Neural cell (in vitro differentiated cells): Measurements from ENCODE around the gene MICAL2. TPM values are rescaled to one million over a fixed set of nuclear protein-coding genes. Genes with fewer than 3 reads are reported as not detected.

ENCODE experiments used
- H2AFZ ChIP-seq: fragments of 200-600, 300-800 bp; sonication (generic), shearing (Covaris generic); 2 replicates; pipeline ENCODE4 v1.6.0; 2014; ENCODE audit warnings: low read depth, mild to moderate bottlenecking, antibody characterized with exemption, low read length, moderate library complexity
- H3F3A ChIP-seq: fragments of 200-600 bp; shearing (Covaris generic); 2 replicates; pipeline ENCODE4 v1.6.1; 2016; ENCODE audit warnings: mild to moderate bottlenecking, moderate library complexity, mixed read lengths, antibody characterized with exemption, low read length; ENCODE audit not compliant: insufficient read depth, poor library complexity, severe bottlenecking
- H3K27ac ChIP-seq: fragments of 200-600, 300-800 bp; sonication (generic), shearing (Covaris generic); 2 replicates; pipeline ENCODE4 v1.5.1; 2014; ENCODE audit warnings: mild to moderate bottlenecking, low read length, moderate library complexity
- H3K27me3 ChIP-seq: fragments of 300-800, 200-600 bp; sonication (generic), shearing (Covaris generic); 2 replicates; pipeline ENCODE4 v1.6.0; 2014; ENCODE audit warnings: mild to moderate bottlenecking, low read depth, low read length, moderate library complexity; ENCODE audit not compliant: insufficient read depth
- H3K36me3 ChIP-seq: fragments of 300-800, 200-600 bp; sonication (generic), shearing (Covaris generic); 2 replicates; pipeline ENCODE4 v1.5.1; 2014; ENCODE audit warnings: mild to moderate bottlenecking, antibody characterized with exemption, low read length, moderate library complexity; ENCODE audit not compliant: insufficient read depth
- H3K4me2 ChIP-seq: fragments of 300-800, 200-600 bp; sonication (generic), shearing (Covaris generic); 2 replicates; pipeline ENCODE4 v1.6.0; 2014; ENCODE audit warnings: mild to moderate bottlenecking, low read length
- H3K4me3 ChIP-seq: fragments of 300-800, 200-600 bp; sonication (generic), shearing (Covaris generic); 2 replicates; pipeline ENCODE4 v1.5.1; 2014; ENCODE audit warnings: mild to moderate bottlenecking, low read length, moderate library complexity
- H3K79me2 ChIP-seq: fragments of 200-600 bp; shearing (Covaris generic); replicated peaks from 2 replicates; pipeline ENCODE4 v1.6.0; 2014; ENCODE audit warnings: mild to moderate bottlenecking, low read length, moderate library complexity; ENCODE audit not compliant: insufficient read depth
- H3K9ac ChIP-seq: fragments of 300-800, 200-600 bp; sonication (generic), shearing (Covaris generic); 2 replicates; pipeline ENCODE4 v1.6.1; 2016; ENCODE audit warnings: mild to moderate bottlenecking, low read length, mixed read lengths
- H3K9me2 ChIP-seq: fragments of 200-600 bp; shearing (Covaris generic); 2 replicates; pipeline ENCODE4 v1.6.1; 2016; ENCODE audit warnings: mild to moderate bottlenecking, low read length, mixed read lengths; ENCODE audit not compliant: insufficient read depth
- H3K9me3 ChIP-seq: fragments of 200-600, 300-800 bp; sonication (generic), shearing (Covaris generic); 2 replicates; pipeline ENCODE4 v1.6.1; 2016; ENCODE audit warnings: mild to moderate bottlenecking, mixed run types, low read length, moderate library complexity, mixed read lengths
- H4K20me1 ChIP-seq: fragments of 200-600 bp; shearing (Covaris generic); 2 replicates; pipeline ENCODE4 v1.6.1; 2016; ENCODE audit warnings: mild to moderate bottlenecking, mixed run types; ENCODE audit not compliant: insufficient read depth
- EP300 ChIP-seq: fragments of 450-650 bp; conservative IDR thresholded peaks from 2 replicates; pipeline ENCODE4 v1.6.1; 2014; ENCODE audit warnings: antibody characterized with exemption, mild to moderate bottlenecking, moderate library complexity; ENCODE audit not compliant: poor library complexity, severe bottlenecking
- EZH2 ChIP-seq: fragments of 200-600, 300-800 bp; shearing (Covaris generic), sonication (generic); IDR thresholded peaks from 2 replicates; pipeline ENCODE4 v1.6.1; 2014; ENCODE audit warnings: antibody characterized with exemption, low read length, borderline replicate concordance, mild to moderate bottlenecking; ENCODE audit not compliant: insufficient read depth, poor library complexity, severe bottlenecking
- MXI1 ChIP-seq: fragments of 450-650 bp; conservative IDR thresholded peaks from 2 replicates; pipeline ENCODE4 v1.6.1; 2014; ENCODE audit warnings: antibody characterized with exemption, mild to moderate bottlenecking; ENCODE audit not compliant: poor library complexity, severe bottlenecking
- POLR2AphosphoS5 ChIP-seq: IDR thresholded peaks from 2 replicates; pipeline ENCODE4 v1.6.1; 2012
- RAD21 ChIP-seq: fragments of 450-650 bp; conservative IDR thresholded peaks from 2 replicates; pipeline ENCODE4 v1.6.1; 2014; ENCODE audit warnings: antibody characterized with exemption, mild to moderate bottlenecking, moderate library complexity
- SMC3 ChIP-seq: fragments of 450-650 bp; conservative IDR thresholded peaks from 2 replicates; pipeline ENCODE4 v1.6.1; 2014; ENCODE audit warnings: antibody characterized with exemption, mild to moderate bottlenecking, moderate library complexity; ENCODE audit not compliant: poor library complexity
- TAF1 ChIP-seq: IDR thresholded peaks from 2 replicates; pipeline ENCODE4 v1.6.1; 2012; ENCODE audit warnings: low read depth
- polyA plus RNA-seq: library from polyadenylated mRNA; depleted of rRNA; stranded (reverse); fragments of >200 nt; gene quantifications from 2 replicates; pipeline ENCODE4 v1.2.3, GENCODE V29; 2014
- TF ChIP-seq, protein P1 (sequence below): IDR thresholded peaks from 2 replicates; pipeline ENCODE4 v1.6.1; 2012; ENCODE audit warnings: borderline replicate concordance
- TF ChIP-seq, protein P2 (sequence below): fragments of 450-650 bp; IDR thresholded peaks from 2 replicates; pipeline ENCODE4 v1.5.1; 2014; ENCODE audit warnings: antibody characterized with exemption, mild to moderate bottlenecking, moderate library complexity; ENCODE audit not compliant: poor library complexity, severe bottlenecking

Gene MICAL2
- polyA plus RNA-seq, 1 donor from 2014 or later = 2.2 TPM

GRCh38 chr11:12131943-12132789 lies 21.8 kb downstream of the MICAL2 start:
- Histone ChIP-seq H3K4me3 (no peak overlapping the region), H3K79me2 (no peaks in the 10 kb centered on the region), H3K9ac (no peak overlapping the region), H2AFZ (no peak overlapping the region), H3K27ac (no peak overlapping the region), H3K36me3 (no peaks in the 10 kb centered on the region), H3F3A (no peaks in the 10 kb centered on the region), H3K27me3 (no peaks in the 10 kb centered on the region), H3K9me3 (no peaks in the 10 kb centered on the region), H4K20me1 (no peaks in the 10 kb centered on the region), H3K4me2 (no peak overlapping the region), H3K9me2 (no peaks in the 10 kb centered on the region)
- TF ChIP-seq, protein P1, sequence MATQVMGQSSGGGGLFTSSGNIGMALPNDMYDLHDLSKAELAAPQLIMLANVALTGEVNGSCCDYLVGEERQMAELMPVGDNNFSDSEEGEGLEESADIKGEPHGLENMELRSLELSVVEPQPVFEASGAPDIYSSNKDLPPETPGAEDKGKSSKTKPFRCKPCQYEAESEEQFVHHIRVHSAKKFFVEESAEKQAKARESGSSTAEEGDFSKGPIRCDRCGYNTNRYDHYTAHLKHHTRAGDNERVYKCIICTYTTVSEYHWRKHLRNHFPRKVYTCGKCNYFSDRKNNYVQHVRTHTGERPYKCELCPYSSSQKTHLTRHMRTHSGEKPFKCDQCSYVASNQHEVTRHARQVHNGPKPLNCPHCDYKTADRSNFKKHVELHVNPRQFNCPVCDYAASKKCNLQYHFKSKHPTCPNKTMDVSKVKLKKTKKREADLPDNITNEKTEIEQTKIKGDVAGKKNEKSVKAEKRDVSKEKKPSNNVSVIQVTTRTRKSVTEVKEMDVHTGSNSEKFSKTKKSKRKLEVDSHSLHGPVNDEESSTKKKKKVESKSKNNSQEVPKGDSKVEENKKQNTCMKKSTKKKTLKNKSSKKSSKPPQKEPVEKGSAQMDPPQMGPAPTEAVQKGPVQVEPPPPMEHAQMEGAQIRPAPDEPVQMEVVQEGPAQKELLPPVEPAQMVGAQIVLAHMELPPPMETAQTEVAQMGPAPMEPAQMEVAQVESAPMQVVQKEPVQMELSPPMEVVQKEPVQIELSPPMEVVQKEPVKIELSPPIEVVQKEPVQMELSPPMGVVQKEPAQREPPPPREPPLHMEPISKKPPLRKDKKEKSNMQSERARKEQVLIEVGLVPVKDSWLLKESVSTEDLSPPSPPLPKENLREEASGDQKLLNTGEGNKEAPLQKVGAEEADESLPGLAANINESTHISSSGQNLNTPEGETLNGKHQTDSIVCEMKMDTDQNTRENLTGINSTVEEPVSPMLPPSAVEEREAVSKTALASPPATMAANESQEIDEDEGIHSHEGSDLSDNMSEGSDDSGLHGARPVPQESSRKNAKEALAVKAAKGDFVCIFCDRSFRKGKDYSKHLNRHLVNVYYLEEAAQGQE = no peak
- no peak for TF ChIP-seq POLR2AphosphoS5
- no peak for TF ChIP-seq TAF1
- TF ChIP-seq SMC3 = no peak
- TF ChIP-seq RAD21 = no peak
- TF ChIP-seq MXI1 = no peak
- no peak for TF ChIP-seq EZH2
- no peak for TF ChIP-seq EP300
- TF ChIP-seq, protein P2, sequence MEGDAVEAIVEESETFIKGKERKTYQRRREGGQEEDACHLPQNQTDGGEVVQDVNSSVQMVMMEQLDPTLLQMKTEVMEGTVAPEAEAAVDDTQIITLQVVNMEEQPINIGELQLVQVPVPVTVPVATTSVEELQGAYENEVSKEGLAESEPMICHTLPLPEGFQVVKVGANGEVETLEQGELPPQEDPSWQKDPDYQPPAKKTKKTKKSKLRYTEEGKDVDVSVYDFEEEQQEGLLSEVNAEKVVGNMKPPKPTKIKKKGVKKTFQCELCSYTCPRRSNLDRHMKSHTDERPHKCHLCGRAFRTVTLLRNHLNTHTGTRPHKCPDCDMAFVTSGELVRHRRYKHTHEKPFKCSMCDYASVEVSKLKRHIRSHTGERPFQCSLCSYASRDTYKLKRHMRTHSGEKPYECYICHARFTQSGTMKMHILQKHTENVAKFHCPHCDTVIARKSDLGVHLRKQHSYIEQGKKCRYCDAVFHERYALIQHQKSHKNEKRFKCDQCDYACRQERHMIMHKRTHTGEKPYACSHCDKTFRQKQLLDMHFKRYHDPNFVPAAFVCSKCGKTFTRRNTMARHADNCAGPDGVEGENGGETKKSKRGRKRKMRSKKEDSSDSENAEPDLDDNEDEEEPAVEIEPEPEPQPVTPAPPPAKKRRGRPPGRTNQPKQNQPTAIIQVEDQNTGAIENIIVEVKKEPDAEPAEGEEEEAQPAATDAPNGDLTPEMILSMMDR = no peak

GRCh38 chr11:12132790-12133145 lies 22.4 kb downstream of the MICAL2 start:
- H3F3A ChIP-seq = no peaks in the 10 kb centered on the region
- no peaks in the 10 kb centered on the region for H3K27me3 ChIP-seq
- H3K79me2 ChIP-seq = no peaks in the 10 kb centered on the region
- H4K20me1 ChIP-seq = no peaks in the 10 kb centered on the region
- H3K9me3 ChIP-seq = no peaks in the 10 kb centered on the region
- no peak overlapping the region for H3K27ac ChIP-seq
- TF ChIP-seq POLR2AphosphoS5 (no peak), EP300 (no peak), TAF1 (no peak), RAD21 (no peak), MXI1 (no peak), SMC3 (no peak), EZH2 (no peak)
- TF ChIP-seq, protein P2 = no peak
- TF ChIP-seq, protein P1 = no peak
- no peak overlapping the region for H3K4me2 ChIP-seq
- H3K36me3 ChIP-seq = no peaks in the 10 kb centered on the region
- no peak overlapping the region for H2AFZ ChIP-seq
- H3K9me2 ChIP-seq = no peaks in the 10 kb centered on the region
- no peak overlapping the region for H3K4me3 ChIP-seq
- no peak overlapping the region for H3K9ac ChIP-seq
